GM21367 (cell line): ENCODE data around the gene TBC1D21.

Experiments used
- ATAC-seq: cut with Tn5 transposase; IDR thresholded peaks from one replicate; pipeline ENCODE4 v1.9.1; 2021; ENCODE audit not compliant: unreplicated experiment

Gene TBC1D21

DNA sequence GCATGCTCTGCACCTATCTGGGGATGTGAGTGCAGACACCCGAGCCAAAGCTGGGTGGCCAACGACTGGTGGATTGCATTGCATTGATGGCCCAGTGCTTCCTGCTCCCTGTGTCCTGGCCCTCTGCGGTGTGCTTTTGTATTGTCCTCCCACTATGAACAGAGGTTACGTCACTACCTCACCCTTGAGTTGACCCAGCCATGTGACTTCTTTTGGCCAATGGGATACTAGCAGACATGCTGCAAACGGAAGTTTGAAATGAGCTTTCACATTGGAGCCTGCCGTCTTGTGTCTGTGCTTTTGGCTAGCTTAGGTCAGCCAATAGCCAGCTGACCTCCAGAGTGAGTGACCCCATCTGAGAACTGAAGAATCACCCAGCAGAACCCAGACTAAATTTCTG, 15.3 kb upstream of the TBC1D21 start:
- ATAC-seq: no peak

DNA sequence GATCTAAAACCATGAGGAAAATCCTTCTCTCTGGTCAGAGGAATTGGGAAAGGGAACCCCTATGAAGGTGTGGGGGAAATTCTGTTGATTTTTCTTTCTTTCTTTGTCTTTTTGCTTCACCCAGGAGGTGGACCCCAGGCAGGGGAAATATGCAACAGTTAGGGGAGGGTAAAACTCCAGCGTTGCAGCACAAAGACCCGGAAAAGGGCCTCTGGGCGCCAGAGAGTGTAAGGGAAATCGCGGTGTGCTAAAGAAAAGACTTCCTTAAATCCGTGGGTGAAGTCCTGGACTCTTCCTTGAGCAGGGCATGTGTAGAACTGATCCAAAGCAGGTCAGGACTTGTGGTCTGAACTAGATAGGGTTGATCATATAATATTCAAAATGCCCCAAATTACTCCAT, 11.1 kb upstream of the TBC1D21 start:
- no peak for ATAC-seq

DNA sequence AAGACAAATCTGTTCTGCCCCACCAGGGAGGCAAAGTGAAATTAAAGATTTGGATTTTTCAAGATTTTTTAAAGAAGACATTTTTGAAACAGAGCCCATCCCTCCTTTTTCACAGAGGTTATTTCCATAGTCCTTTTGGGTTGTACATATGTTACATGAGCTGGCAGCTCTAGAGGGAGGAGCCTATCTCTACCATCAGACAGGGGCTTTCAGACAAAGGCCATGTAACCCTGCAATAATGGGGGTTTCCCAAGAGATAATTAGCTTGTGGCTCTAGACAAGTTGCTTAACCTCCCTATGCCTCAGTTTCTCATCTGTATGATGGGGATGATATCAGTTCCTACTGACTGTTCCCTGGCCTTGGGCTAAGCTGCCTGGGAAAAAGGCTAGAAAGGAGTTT, 8.0 kb upstream of the TBC1D21 start:
- no peak for ATAC-seq

DNA sequence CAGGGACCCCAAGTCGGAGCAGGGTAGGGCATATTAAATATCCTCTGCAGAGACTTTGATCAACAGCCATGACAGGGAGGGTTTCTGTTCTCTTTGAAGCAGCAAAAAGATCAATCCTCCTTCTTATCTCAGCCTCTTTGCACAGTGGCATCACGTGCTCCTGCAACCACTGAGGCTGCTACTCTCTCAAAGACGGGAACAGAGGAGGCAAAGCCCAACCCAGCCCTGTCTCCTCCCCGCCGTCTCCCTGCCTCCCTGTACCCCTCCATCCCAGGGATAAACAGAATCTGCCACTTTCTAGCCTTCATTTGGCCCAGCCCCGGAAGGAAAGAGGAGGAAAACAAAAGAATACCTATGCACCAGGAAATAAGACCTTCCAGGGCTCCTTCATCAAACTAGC, 7.5 kb upstream of the TBC1D21 start:
- no peak for ATAC-seq

DNA sequence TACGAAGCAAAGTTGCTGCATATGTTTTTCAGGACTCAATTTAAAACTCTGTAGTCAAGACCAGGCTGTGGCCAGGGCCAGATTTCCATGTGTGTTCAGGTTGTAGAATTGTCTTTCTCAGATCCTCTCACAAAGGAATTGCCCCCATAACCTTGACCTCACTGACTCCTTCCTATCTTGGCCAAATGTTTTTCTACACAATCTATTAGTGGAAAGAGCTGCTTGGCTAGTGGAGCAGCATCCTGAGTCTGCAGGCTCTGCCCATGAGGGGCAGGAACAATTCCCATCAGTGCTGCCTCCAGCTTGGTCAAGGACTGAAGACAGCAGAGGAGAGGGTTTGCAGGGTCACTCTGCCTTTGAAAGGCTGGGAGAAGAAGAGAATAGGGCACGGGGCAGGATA, 6.9 kb upstream of the TBC1D21 start:
- ATAC-seq: no peak

DNA sequence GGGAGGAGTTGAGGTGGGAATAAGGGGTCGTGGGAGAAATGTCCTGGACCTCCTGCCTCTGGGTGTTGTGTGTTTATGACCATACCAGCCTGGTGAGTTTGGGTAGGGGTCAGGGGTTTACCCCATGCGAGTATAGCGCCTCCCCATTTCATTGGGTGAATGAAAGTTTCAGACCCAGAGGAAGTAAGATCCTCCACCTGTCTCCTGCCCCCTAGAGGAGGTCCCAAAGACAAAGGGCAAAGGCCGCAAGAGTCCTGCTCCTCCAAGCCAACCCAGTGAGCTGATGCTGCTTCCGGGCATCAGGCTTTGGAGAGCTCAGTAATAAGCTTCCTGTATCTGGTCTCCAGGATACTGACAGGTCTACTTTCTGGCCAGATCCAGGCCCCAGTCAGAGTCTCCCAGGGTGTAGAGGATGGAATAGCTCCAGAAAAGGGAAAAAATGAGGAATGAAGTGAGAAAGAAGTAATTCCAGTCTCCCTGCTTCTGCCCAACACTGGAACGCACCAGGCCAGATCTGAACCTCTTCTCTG, 6.4 kb upstream of the TBC1D21 start:
- ATAC-seq: no peak

DNA sequence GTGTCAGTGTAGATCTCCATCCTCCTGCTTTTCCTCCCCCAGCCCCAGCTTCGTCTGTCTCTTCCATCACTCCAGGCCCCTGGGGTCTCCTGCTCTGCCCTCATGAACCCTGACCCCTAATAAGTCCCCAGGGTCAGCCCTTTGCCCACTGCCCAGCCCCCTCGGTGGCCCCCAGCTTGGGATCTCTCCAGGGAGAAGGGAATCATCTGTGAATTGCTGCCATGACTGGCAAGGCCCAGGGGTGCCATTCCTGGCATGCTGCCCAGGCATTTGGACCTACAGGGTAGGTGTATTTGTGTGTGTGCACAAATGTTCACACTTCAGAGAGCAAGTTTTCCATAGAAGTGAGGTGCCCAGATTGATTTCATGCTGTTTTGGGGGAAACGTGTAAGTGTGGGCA, 5.9 kb upstream of the TBC1D21 start:
- no peak for ATAC-seq

DNA sequence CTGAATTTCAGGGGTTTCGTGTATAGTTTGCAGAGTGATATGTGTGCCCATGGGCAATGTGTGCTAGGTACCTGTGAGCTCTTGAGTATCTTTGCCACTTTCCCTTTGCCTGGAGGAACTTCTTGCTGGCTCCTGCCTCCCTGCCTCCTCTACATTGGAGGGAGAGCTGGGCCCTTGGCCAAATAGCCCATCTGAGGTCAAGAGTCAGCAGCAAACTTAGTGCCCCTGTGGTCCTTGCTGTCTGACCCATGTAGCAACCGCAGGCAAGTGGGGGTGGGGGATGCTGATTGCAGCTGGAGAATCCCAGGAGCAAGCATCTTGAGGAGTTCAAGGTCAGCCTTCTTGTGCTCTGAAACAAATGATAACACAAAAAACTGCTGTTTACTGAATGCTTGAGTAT, 5.4 kb upstream of the TBC1D21 start:
- no peak for ATAC-seq

DNA sequence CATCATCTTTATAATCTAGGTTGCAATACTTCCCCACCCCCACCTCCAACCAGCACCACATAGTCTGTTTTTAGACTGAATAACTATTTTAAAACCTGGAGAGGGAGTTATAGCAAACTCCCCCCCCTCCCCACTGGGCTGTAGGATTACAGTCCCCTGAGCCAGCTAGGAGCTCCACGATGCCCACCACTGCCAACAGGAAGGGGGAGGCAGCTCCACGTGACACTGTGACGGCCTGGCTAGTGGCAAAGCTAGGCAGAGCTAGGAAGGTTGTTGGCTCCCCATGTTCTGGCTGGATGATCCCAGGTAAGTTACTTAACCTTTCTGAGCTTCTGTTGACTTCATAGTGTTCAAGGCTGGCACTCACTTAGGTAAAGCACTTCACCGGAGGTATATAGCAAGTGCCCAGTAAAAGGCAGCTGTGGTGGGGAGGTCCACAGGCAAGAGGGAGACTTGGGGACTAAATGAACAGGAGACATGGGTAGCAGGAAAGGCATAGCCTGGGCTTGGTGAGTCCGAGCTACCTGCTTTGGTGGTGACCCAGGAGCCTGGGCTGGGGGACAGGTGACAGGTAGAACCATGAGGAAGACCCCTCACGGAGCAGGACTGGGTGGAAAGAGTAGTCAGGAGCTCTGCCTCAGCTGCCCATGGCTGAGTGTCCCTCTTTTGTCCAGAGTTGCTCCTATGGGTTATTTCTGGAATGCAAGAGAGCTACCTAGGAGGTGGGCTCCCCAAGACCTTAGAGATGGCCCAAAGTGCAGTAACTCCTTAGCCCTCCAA, 4.0 kb upstream of the TBC1D21 start:
- no peak for ATAC-seq

DNA sequence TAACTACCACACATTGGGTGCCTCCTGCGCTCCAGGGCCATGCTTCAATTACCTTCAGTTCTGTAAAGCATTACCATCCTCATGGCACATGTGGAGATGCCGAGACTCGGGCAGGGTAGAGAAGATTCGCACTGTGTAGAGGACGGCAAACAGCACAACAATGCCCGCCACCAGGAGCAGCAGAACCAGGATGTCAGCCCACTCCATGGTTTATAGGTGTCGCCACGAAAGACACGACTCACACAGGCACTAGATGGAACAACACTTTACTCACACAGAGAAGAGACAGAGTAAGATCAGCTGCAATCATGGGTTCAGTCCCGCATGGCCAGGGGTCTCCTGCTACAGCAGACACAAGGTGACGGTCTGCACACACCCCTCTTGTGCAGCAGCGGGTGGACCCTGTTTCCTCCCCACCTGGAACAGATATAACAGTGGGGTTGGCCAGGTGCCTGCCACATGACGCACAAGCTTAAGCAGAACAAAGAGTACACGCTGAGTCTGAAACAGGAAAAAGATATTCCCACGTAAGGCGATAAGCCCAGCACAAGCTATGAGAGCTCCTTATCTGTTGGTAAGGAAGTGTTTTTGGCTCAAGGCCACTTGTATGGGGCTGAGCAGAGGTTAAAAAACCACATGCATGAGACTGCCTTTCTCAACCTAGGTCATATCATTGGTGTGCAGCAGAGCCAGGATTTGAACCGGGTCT, 2.5 kb upstream of the TBC1D21 start:
- no peak for ATAC-seq

DNA sequence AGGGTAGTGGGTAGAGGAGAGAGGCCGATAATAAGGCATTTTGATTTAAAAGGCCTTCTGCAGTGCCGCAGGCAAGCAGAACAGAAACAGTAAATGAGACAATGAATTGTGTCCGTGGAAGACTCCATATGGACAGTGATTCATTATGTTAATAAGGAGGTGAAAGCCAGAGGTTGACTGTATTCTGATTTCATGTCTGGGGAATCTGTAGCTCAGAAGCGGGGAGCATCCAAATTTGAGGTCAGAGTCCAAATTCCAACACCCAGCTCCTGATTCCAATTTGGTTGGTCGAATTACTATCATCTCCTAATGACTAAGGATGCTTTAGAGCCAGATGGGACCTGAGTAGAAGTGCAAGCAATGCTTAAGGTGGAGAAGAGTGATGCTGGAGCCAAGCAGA, 1.0 kb upstream of the TBC1D21 start:
- ATAC-seq: no peak

DNA sequence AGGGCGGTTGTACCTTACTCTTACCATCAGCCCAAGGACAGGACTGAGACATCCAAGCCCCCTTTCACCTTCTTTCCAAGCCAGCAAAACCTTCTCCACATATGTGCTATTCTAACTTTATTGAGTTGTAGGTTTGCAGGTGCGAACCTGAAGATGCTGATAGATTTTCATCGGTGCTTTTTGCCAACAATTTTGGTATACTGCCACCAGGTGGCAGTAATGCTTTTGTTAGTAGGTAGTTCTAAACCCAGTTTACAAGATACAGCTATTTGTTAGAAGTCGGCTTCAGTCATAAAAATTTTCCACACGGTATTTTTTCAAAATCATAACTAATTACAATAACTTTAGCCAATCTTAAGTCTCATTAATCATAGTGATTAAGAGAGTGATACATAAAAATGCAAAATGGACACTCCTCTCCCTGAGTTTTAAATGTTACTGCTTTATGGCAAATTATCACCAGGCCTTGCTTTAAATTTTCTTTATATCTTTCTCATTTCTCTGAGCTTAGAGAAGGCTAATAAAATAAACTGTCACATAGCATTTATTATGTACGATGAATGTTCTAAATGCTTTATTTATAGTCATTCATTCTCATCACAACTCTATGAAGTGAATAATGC, 636 bp downstream of the TBC1D21 start:
- no peak for ATAC-seq

DNA sequence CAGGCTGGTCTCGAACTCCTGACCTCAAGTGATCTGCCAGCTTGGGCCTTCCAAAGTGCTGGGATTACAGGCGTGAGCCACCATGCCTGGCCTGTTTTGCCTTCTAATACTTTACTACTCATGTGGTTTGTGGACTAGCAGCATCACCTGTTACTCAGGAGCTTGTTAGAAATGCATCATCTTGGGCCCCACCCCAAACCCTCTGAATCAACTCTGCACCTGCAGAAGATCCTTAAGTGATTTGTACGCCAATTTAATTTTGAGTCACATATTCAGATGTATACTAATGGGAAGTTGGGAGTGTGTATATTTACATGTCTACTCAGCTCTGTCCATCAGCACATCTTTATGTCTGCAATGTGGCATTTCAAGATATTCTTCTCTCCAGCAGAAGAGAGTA, 6.1 kb downstream of the TBC1D21 start:
- ATAC-seq: no peak

DNA sequence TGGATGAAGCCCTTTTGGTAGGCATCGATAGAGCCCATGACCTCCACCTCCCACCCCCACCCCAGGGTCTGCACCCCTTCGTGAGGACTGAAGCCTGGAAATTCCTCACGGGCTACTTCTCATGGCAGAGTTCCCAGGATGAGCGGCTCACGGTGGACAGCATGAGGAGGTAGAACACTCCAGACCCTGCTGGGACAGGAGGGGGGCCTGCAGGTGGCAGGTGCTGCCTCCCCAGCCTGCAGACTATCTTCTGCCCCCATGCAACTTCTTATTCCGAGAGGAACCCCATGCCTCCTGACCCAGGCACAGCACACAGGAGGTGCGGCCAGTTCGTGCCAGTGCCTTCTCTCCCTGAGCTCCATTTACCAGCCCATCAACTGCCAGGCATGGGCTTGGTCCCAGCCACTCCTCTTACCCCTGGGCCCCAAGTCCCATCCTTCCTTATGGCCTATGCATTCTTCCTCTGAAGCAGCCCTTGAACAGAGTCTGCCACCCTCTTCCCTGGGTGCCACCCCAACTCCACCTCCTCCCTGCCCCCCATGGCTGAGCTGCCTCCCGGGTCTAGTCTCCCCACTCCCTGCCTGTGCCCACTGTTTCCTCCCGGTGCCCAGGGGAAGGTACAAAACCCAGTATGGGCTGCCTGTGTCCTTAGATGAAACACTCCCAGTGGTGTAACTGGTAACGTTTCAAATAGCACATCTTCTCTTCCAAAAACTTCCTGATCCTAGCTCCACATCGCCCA, 8.4 kb downstream of the TBC1D21 start:
- no peak for ATAC-seq

DNA sequence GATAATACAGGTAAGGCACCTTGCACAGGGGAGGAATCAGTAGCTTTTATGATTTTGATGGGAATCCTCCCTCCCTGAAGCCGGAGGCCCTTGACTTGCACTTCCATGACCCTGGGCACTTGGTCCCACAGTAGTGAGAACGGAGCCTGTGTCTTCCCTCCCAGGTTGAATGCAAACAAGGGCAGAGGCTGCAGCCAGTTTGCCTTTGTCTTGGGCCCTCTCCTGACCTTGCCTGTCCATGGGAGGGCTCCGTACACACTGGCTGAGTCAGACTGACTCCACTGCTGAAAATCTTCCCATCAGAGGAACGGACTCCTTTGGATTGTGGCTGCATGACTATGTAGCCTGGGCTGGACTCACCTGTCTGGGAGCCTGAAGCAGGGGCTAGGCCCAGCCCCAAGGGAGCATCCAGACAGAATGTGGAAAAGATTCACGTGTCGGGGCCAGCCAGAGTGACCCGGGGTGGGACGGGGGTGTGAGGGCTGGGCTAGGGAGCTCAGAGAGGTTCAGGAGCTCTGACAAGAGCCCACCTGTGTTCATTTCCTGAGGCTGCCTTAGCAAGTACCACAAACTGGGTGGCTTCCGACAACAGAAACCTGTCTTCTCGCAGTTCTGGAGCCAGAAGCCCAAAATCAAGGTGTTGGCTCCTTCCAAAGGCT, 9.5 kb downstream of the TBC1D21 start:
- no peak for ATAC-seq

DNA sequence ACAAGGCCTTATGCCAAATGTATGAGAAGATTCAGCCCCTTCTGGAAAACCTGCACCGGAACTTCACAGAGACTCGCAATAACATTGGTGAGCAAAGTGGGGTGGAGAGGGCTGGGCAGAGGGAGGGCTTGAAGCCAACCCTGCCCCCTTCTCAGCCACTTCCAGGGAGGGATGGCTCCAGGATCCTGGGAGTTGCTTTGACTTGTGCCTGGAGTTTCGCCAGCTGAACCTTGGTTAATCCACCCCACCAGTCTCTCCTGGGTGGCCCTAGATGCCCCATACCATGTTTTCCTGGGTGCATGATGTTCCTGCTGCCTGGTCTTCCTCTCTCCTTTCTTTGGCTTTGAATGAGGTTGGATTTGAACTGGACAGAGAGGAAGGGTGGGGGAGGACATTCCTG, 10.8 kb downstream of the TBC1D21 start:
- no peak for ATAC-seq

DNA sequence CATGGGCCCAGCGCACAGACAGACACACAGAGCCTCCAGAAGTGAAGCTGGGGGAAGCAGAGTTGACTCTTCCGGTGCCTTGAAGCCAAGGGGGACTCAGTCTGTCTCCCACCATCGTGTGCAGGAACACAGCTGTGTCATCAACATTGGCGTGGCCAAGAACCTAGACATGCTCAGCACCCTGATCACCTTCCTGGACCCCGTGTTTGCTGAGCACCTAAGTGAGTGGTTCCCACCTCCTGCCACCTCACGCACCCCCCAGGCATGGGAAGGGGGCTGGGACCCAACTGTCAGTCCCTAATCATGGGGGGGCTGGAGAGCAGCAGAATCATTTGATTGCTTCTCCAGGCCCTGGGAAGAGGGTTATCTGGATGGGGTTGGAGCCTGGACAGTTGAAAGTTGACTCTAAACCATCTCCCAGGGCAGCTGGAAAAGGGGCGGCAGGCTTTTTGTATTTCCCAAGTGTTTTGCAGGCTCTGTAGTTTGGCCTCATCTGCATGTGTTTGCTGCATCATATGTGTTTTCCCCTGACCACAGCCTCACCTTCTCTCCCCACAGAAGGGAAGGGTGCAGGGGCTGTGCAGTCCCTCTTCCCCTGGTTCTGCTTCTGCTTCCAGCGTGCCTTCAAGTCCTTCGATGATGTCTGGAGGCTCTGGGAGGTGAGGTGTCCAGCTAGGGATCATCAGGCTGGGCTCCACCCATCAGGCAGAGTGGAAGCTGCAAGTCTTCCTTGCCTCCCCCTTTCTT, 12.8 kb downstream of the TBC1D21 start:
- ATAC-seq: no peak

DNA sequence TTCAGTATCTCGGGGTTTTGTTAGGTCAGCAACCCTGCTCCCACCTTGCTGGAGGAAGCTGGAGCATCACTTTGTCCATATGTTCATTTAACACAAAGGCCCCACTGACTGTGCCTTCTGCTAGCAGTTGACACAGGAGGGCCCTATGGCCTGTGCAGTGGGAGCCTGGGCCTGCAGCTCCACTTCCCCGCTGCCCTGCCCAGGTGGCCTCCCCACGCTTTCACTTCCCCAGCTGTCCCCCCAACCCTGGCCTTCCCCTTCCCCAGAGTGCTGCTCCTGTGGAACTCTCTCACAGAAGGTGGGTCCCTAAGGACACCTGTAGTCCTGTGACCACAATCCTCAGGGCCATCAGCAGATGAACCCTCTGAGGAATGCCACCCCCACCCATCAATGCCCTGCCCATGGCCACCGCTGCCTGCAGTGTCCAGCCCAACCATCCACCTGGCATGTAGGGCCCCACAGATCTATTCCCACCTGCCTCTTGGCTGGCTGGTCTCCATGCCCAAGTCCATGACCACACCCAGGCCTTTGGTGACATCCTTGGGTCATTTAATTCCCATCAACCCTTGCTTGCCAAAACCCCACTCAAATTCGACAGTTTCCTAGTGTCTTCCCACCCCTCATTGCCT, 13.5 kb downstream of the TBC1D21 start:
- ATAC-seq: no peak

DNA sequence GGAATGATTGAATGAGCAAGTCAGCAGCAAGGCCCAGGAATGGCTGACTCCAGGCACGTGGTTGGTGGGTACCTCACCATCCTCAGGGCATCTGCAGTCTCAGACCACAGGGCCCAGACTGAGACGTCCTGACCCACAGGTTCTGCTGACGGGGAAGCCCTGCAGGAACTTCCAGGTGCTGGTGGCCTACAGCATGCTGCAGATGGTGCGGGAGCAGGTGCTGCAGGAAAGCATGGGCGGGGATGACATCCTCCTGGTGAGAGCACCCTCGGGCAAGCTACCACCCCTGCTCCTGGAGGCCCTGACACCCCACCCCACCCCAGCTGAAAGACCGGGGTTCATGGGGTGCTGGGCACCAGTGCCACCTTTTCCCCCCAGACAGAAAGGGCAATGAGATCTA, 14.1 kb downstream of the TBC1D21 start:
- ATAC-seq: no peak
